Kidney epithelial cell (primary cell): ENCODE measurements around the gene ADCY4. TPM values are rescaled to one million over a fixed set of nuclear protein-coding genes. Genes with fewer than 3 reads are reported as not detected.
"Not testable (repeated sequence)": the region's sequence is repeated elsewhere in the genome, so short reads cannot be mapped to it uniquely, and the experiment has no call there.

Source experiments
- DNase-seq: peaks from one replicate; pipeline ENCODE4 v3.0.0-alpha.2; 2010; ENCODE audit warnings: low read depth
- H3K27me3 ChIP-seq: 2 replicates; pipeline ENCODE4 v1.6.0; 2011; ENCODE audit warnings: low read length; ENCODE audit not compliant: control insufficient read depth, insufficient read depth
- H3K36me3 ChIP-seq: 2 replicates; pipeline ENCODE4 v1.5.1; 2011; ENCODE audit warnings: low read length; ENCODE audit not compliant: control insufficient read depth, insufficient read depth
- H3K4me3 ChIP-seq: 2 replicates; pipeline ENCODE4 v1.5.1; 2011; ENCODE audit warnings: low read depth, mild to moderate bottlenecking, control low read depth, low read length
- total RNA-seq: library from RNA; depleted of rRNA; stranded (reverse); fragments of >200 nt; gene quantifications from 2 replicates; pipeline ENCODE4 v1.2.3, GENCODE V29; 2015
- TF ChIP-seq, protein P1 (sequence below): IDR thresholded peaks from 2 replicates; pipeline ENCODE4 v1.5.1; 2011; ENCODE audit warnings: mild to moderate bottlenecking, moderate library complexity, low read length, control low read depth, inconsistent platforms; ENCODE audit not compliant: insufficient read depth, poor library complexity, severe bottlenecking

Gene ADCY4
- total RNA-seq, 1 donor from 2014 or later, result 9.0 TPM

DNA sequence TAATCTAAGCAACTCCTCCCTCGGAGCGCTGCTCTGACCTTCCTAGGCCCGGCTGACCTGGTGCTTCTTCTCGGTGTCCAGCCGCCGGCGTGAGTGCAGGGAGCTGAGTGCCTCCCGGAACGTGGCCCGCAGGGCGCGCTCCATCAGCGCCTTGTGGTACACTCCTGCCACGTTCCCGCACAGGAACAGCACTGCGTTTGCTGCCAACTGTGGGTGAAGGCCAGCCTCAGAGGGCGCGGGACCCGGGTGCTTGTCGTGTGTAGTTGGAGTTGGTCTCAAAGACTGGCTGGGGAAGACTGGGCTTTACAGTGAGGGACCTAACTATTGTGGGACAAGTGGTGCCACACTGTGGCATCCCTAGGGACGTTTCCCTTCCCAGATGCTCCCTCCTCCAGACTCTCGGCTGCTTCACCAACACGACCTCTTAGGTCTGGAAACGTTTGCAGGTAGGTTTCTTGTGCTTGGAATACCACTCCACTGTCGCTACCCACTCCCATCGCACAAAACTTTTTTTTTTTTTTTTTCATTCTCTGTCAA lies 3.1 kb downstream of the ADCY4 start:
- H3K4me3 ChIP-seq, result no peak overlapping the region
- TF ChIP-seq, protein P1, sequence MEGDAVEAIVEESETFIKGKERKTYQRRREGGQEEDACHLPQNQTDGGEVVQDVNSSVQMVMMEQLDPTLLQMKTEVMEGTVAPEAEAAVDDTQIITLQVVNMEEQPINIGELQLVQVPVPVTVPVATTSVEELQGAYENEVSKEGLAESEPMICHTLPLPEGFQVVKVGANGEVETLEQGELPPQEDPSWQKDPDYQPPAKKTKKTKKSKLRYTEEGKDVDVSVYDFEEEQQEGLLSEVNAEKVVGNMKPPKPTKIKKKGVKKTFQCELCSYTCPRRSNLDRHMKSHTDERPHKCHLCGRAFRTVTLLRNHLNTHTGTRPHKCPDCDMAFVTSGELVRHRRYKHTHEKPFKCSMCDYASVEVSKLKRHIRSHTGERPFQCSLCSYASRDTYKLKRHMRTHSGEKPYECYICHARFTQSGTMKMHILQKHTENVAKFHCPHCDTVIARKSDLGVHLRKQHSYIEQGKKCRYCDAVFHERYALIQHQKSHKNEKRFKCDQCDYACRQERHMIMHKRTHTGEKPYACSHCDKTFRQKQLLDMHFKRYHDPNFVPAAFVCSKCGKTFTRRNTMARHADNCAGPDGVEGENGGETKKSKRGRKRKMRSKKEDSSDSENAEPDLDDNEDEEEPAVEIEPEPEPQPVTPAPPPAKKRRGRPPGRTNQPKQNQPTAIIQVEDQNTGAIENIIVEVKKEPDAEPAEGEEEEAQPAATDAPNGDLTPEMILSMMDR, result no peak
- no peak for DNase-seq
- peaks cover 30% of the 10 kb centered on the region for H3K27me3 ChIP-seq
- no peaks in the 10 kb centered on the region for H3K36me3 ChIP-seq

DNA sequence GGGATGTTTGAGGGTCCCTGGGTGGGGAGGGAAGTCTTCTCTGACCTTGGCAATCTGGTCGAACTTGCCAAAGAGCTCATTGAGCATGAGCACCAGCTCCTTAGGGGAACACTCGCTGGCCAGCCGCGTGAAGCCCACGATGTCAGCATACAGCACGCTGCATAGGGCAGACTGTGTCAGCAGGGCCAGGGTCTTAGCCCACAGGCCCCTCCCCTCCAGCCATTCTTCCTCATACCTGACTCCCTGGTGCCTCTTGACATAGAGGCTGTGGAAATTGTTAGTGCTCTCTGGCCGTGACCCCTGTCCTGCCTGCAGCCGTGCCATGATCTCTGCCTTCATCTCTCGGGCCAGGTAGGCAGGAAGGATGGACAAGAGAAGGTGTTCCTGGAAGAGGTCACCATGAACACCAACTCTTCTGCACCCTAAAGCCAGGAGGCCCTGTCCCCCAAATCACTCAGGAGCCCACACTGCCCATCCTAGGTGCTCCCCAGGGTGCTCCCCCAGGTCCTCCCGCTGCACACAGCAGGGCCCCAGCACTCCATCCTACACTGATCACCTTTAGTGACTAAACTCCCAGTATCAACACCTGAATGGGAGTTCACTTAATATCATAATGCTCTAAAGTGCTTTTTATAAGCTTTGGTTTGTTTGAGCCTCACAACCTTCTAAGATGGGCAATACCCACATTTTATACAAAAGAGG lies 3.7 kb downstream of the ADCY4 start:
- no peak for DNase-seq
- peaks cover 30% of the 10 kb centered on the region for H3K27me3 ChIP-seq
- no peaks in the 10 kb centered on the region for H3K36me3 ChIP-seq
- TF ChIP-seq, protein P1, result no peak
- H3K4me3 ChIP-seq, result no peak overlapping the region

DNA sequence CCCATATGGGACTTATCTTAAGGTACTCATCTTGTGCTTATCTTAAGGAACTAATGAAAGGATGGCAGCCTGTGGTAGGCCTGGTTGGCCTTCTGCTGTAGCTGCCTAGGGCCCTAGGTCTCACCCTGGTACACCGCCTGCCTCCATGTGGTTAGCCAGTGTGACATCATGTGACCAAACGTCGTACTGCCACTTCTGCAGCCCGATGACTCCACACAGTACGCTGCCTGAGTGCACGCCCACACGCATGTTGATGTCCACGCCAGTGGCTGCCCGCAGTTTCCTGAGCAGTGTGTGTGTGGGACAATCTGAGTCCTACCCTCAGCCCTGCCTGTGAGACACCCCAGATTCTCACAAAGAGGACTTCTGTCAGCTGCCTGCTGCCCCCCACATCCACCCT lies 5.1 kb downstream of the ADCY4 start:
- no peak overlapping the region for H3K4me3 ChIP-seq
- no peak for DNase-seq
- TF ChIP-seq, protein P1, result no peak

DNA sequence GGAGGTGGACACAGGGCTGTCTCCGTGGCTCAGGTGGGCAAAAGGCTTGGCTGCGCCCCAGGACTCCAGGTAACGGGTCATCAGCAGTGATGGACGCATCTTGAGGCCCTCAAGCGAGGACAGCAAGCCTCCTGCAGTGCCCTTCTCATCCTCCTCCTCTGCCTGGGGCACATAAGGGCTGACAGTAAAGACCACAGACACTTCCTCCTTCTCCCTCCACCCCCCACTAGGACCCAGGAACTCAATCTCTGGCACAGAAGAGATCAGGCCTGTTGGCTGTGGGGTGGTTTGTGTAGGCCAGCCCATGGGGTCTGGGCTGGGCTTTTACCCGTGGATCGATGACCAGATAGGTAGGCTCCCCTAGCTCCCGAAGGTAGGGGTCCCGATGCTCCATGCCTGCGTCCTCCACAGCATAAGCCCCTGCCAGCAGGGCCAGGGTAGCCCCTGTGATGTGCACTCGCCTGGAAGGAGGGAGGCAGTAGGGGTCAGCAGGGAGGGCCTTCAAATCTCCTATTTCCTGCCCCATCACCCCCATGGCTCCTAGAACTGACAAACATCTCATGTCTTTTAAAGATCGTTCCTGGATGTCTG lies 5.7 kb downstream of the ADCY4 start:
- TF ChIP-seq, protein P1, result no peak
- DNase-seq, result no peak
- Histone ChIP-seq H3K4me3 (no peak overlapping the region), H3K36me3 (no peaks in the 10 kb centered on the region), H3K27me3 (peaks cover 26% of the 10 kb centered on the region)

More for the DNA sequence above, 5.1 kb downstream of the ADCY4 start:
- Histone ChIP-seq H3K27me3 (peaks cover 31% of the 10 kb centered on the region), H3K36me3 (no peaks in the 10 kb centered on the region)

DNA sequence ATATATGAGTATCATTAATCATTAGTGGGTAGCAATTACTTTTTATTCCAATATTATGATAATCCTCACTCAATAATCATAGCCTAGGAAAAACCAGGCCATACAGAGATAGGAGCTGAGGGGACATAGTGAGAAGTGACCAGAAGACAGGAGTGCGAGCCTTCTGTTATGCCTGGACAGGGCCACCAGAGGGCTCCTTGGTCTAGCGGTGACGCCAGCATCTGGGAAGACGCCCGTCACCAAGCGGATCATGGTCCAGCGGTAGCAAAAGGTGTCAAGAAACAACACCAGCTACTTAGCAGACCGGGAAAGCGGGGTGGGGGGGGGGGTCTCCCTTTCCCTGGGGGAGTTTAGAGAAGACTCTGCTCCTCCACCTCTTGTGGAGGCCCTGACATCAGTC lies 7.0 kb downstream of the ADCY4 start:
- H3K4me3 ChIP-seq, DNase-seq, H3K36me3 ChIP-seq: not testable (repeated sequence)
- TF ChIP-seq, protein P1, result peak; percentile 28
- peaks cover 20% of the 10 kb centered on the region for H3K27me3 ChIP-seq
